T-helper 1 cell treated with Interleukin-12 subunit alpha and Interleukin-12 subunit beta and Interleukin-4 antibody, amounts not matched to agents 30 ng/mL and 1 ng/mL, for 36 hours (primary cell): ENCODE data around the gene KCNH1. TPM values are rescaled to one million over a fixed set of nuclear protein-coding genes. Genes with fewer than 3 reads are reported as not detected.

ENCODE experiments used
- intact Hi-C: fragments of 100-400 bp; cut with micrococcal nuclease; formaldehyde crosslinking; loops from one replicate; pipeline ENCODE4 v1.15.1; 2024
- total RNA-seq: library from RNA; stranded (reverse); gene quantifications from 2 replicates; pipeline ENCODE4 v1.2.3, GENCODE V29; 2022

The KCNH1 gene
- total RNA-seq, 1 donor from 2014 or later = not detected

GRCh38 chr1:210727709-210728108 is 406.2 kb downstream of the KCNH1 start:
- intact Hi-C loops = no loop called here

- intact Hi-C loops = no loop called here
Observed at GRCh38 chr1:210726621-210727020, 407.3 kb downstream of the KCNH1 start.

GRCh38 chr1:210724768-210725167 is 409.2 kb downstream of the KCNH1 start:
- intact Hi-C loops = no loop called here

GRCh38 chr1:210723646-210724045 is 410.3 kb downstream of the KCNH1 start:
- intact Hi-C loops = no loop called here

- intact Hi-C loops = no loop called here
Observed at GRCh38 chr1:210722410-210723081, 411.4 kb downstream of the KCNH1 start.

GRCh38 chr1:210715072-210715471 is 418.9 kb downstream of the KCNH1 start:
- intact Hi-C loops = no loop called here

- intact Hi-C loops = no loop called here
Observed at GRCh38 chr1:210711825-210712612, 421.9 kb downstream of the KCNH1 start.

- intact Hi-C loops = loop anchor here (5.0 kb wide), 1 partner anchor 288 kb away; no protein-coding TSS in a partner anchor
Observed at GRCh38 chr1:210709701-210710100, 424.2 kb downstream of the KCNH1 start.

GRCh38 chr1:210707300-210708240 is 426.4 kb downstream of the KCNH1 start:
- intact Hi-C loops = loop anchor here (5.0 kb wide), 1 partner anchor 290 kb away; no protein-coding TSS in a partner anchor

- intact Hi-C loops = loop anchor here (5.0 kb wide), 1 partner anchor 291 kb away; no protein-coding TSS in a partner anchor
Observed at GRCh38 chr1:210706246-210706645, 427.7 kb downstream of the KCNH1 start.

GRCh38 chr1:210705086-210705485 is 428.9 kb downstream of the KCNH1 start:
- intact Hi-C loops = loop anchor here (5.0 kb wide), 1 partner anchor 292 kb away; no protein-coding TSS in a partner anchor

GRCh38 chr1:210703593-210703992 is 430.4 kb downstream of the KCNH1 start:
- intact Hi-C loops = no loop called here

- intact Hi-C loops = no loop called here
Observed at GRCh38 chr1:210702506-210702905, 431.4 kb downstream of the KCNH1 start.

- intact Hi-C loops = no loop called here
Observed at GRCh38 chr1:210700511-210700910, 433.4 kb downstream of the KCNH1 start.

- intact Hi-C loops = no loop called here
Observed at GRCh38 chr1:210700083-210700482, 433.9 kb downstream of the KCNH1 start.

GRCh38 chr1:210698661-210699060 is 435.3 kb downstream of the KCNH1 start:
- intact Hi-C loops = no loop called here

GRCh38 chr1:210697185-210697584 is 436.8 kb downstream of the KCNH1 start:
- intact Hi-C loops = no loop called here

GRCh38 chr1:210696709-210697108 is 437.2 kb downstream of the KCNH1 start:
- intact Hi-C loops = no loop called here

GRCh38 chr1:210695026-210695425 is 438.9 kb downstream of the KCNH1 start:
- intact Hi-C loops = no loop called here

- intact Hi-C loops = no loop called here
Observed at GRCh38 chr1:210692796-210693195, 441.2 kb downstream of the KCNH1 start.

- intact Hi-C loops = no loop called here
Observed at GRCh38 chr1:210691039-210691610, 442.8 kb downstream of the KCNH1 start.
